GM12873 (cell line): Measurements from ENCODE around the gene SYMPK.

ENCODE experiments used
- TF ChIP-seq, protein P1 (sequence below): IDR thresholded peaks from 2 replicates; pipeline ENCODE4 v1.5.1; 2012; ENCODE audit warnings: low read depth, mild to moderate bottlenecking, moderate library complexity, low read length, control low read depth; ENCODE audit not compliant: insufficient read depth; ENCODE audit errors: missing control alignments

Gene SYMPK

DNA sequence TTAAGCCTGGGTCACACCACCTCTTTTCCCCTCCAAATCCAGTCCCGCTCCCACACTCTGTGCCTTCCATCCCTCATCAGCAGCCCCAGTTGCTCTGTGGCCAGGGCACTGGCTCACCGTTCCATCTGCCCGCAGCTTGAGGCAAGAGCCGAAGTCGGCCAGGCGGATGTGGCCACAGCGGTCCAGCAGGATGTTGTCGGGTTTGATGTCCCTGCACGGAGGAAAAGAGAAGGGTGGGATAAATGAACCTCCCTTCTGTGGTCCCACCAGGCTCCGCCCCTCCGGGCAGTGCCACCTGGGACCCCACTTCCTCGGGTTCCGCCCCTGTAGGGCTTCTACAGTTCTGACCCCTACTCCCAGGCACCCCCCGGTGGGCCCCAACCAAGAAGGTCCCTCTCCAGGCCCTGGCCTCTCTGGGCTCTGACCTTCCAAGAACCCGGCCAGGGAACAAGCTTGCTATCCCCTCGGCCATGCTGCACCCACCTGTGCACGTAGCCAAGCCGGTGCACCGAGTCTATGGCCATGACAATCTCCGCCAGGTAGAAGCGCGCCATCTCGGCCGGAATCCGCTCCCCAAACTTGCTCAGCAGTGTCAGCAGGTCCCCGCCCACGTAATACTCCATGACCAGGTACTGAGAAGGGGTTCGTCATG lies 84.8 kb downstream of the SYMPK start:
- TF ChIP-seq, protein P1, sequence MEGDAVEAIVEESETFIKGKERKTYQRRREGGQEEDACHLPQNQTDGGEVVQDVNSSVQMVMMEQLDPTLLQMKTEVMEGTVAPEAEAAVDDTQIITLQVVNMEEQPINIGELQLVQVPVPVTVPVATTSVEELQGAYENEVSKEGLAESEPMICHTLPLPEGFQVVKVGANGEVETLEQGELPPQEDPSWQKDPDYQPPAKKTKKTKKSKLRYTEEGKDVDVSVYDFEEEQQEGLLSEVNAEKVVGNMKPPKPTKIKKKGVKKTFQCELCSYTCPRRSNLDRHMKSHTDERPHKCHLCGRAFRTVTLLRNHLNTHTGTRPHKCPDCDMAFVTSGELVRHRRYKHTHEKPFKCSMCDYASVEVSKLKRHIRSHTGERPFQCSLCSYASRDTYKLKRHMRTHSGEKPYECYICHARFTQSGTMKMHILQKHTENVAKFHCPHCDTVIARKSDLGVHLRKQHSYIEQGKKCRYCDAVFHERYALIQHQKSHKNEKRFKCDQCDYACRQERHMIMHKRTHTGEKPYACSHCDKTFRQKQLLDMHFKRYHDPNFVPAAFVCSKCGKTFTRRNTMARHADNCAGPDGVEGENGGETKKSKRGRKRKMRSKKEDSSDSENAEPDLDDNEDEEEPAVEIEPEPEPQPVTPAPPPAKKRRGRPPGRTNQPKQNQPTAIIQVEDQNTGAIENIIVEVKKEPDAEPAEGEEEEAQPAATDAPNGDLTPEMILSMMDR: no peak

DNA sequence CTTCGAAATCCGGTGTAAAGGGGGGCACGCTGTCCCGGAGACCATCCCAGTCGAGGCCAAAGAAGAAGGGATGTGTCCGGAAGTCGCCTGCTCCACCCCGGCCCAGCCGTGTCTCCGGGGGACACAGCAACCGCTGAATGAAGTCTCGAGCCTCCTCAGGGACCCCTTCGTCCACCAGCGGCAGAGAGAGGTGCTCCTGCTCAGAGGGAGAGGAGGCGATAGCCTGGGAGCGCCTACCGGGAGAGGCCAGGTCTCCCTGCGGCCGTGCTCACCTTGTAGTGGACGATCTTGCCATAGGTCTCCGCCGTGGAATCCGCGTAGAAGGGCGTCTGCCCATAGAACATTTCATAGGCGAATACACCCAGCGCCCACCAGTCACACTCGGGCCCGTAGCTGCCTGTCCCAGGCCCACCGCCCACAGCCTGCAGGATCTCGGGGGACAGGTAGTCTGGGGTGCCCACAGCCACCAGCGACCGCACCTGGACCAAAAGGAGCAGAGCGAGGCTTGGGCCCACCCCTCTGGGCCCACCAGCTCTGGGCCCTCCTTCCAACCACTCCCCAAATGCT lies 85.5 kb downstream of the SYMPK start:
- TF ChIP-seq, protein P1: no peak

DNA sequence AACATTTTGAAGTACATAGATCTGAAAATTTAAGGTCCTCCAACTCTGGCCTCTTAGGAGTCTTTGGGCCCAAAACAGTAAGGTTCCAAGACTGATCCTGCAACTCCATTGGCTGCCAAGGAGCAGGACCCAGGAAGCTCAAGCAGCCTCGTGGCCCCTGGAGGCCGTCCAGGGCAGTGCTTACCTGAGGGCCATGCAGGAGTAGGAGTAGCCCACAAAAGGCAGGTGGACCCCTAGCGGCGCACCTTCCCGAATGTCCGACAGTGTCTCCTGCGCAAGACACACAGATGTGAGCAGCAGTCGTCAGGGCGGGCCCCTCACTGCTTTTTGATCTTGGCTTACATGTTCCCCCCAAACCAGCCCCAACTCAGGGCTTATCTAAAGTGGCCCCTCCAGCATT lies 88.2 kb downstream of the SYMPK start:
- TF ChIP-seq, protein P1: peak; percentile 11

- TF ChIP-seq, protein P1: no peak
These were observed 89.6 kb downstream of the SYMPK start for GRCh38 chr19:45773384-45773783.

- TF ChIP-seq, protein P1: no peak
These were observed 90.0 kb downstream of the SYMPK start for GRCh38 chr19:45772912-45773311.

DNA sequence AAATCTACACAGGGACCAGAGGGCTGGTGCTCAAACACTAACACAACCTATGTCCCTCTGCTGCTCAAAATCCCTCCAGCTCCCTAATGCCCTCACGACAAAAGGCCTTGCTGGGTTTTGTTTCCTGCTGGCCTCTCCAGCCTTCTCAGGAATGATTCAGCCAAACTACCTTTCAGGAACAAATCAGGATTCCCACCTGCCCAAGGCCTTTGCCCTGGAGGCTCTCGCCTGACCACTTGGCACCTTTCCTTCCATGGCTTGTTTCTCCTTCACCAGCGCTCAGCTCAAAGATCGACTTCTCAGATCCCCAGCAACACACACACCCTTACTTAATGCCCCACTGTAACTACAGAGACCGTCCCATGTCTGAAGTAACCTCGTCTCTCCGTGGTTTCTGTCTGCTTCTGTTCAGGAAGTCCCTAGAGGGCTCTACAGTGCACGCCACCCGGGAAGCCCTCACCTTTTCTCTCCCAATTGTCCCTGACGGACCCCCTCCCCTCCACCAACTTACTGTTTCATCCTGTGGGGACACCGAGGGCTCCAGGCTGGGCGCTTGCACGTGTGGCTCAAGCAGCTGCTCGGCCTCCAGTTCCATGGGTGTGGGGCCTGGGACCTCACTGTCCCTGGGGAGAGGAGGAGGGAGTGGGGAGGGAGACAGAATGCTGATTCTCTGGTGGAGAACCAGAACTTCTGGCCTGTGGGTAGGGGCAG lies 90.7 kb downstream of the SYMPK start:
- TF ChIP-seq, protein P1: no peak

DNA sequence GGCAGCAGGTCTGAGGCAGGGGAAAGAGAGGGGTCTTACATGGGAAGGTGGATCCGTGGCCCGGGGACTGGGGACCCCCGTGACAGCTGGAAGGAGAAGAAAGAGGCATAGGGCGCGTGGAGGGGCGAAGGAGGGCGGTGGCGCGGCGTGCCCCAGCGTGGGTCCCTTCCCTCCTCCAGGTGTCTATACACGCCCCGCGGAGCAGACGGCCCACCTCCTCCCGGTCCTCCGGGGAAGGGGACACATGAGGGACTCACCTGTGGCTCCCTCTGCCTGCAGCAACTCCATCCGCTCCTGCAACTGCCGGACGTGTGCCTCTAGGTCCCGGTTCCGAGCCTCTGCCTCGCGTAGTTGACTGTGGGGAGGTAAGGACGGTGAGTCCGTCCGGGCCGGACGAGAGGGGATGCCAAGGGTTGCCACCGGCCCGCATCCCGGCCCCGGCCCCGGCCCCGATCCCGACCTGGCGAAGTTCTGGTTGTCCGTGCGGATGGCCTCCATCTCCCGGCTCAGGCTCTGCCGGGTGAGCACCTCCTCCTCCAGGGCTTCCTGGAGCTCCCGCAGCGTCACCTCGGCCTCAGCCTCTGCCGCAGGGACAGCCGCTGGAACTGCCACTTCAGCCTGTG lies 91.5 kb downstream of the SYMPK start:
- TF ChIP-seq, protein P1: no peak
